Neural progenitor cell (in vitro differentiated cells): ENCODE data around the gene VIM. TPM values are rescaled to one million over a fixed set of nuclear protein-coding genes. Genes with fewer than 3 reads are reported as not detected.

ENCODE experiments used
- DNase-seq: peaks from one replicate; pipeline ENCODE4 v3.0.0-alpha.2; 2016; ENCODE audit warnings: low spot score
- H2AFZ ChIP-seq: fragments of 200-600 bp; sonication (generic); replicated peaks from 2 replicates; pipeline ENCODE4 v1.6.1; 2016; ENCODE audit warnings: antibody characterized with exemption
- H3F3A ChIP-seq: fragments of 200-600 bp; sonication (generic); 2 replicates; pipeline ENCODE4 v1.6.1; 2016; ENCODE audit warnings: antibody characterized with exemption, low read depth
- H3K27ac ChIP-seq: fragments of 200-600 bp; sonication (generic); 2 replicates; pipeline ENCODE4 v1.5.1; 2016; ENCODE audit warnings: mild to moderate bottlenecking
- H3K27me3 ChIP-seq: fragments of 200-600 bp; sonication (generic); 2 replicates; pipeline ENCODE4 v1.6.1; 2016; ENCODE audit warnings: mild to moderate bottlenecking, moderate library complexity
- H3K36me3 ChIP-seq: fragments of 200-600 bp; sonication (generic); 2 replicates; pipeline ENCODE4 v1.5.1; 2016
- H3K4me1 ChIP-seq: fragments of 200-600 bp; sonication (generic); 2 replicates; pipeline ENCODE4 v1.6.1; 2016; ENCODE audit warnings: mixed run types
- H3K4me2 ChIP-seq: fragments of 200-600 bp; sonication (generic); 2 replicates; pipeline ENCODE4 v1.6.1; 2016
- H3K4me3 ChIP-seq: fragments of 200-600 bp; sonication (generic); 2 replicates; pipeline ENCODE4 v1.5.1; 2016
- H3K79me2 ChIP-seq: fragments of 200-600 bp; sonication (generic); 2 replicates; pipeline ENCODE4 v1.6.1; 2016; ENCODE audit warnings: low read depth
- H3K9ac ChIP-seq: fragments of 200-600 bp; sonication (generic); 2 replicates; pipeline ENCODE4 v1.6.1; 2016
- H3K9me3 ChIP-seq: fragments of 200-600 bp; sonication (generic); 2 replicates; pipeline ENCODE4 v1.5.1; 2016; ENCODE audit warnings: low read depth
- H4K20me1 ChIP-seq: fragments of 200-600 bp; sonication (generic); 2 replicates; pipeline ENCODE4 v1.6.1; 2016; ENCODE audit warnings: low read depth
- H3K27ac Mint-ChIP-seq: 3 replicates; pipeline ENCODE4 v1.8.0; 2021; ENCODE audit warnings: mixed read lengths
- H3K27me3 Mint-ChIP-seq: 2 replicates; pipeline ENCODE4 v1.8.0; 2022; ENCODE audit warnings: low read depth, mild to moderate bottlenecking, inconsistent platforms, moderate library complexity, mixed read lengths; ENCODE audit not compliant: insufficient read depth
- H3K36me3 Mint-ChIP-seq: 3 replicates; pipeline ENCODE4 v1.8.0; 2021; ENCODE audit warnings: mixed read lengths
- H3K4me1 Mint-ChIP-seq: 3 replicates; pipeline ENCODE4 v1.8.0; 2021; ENCODE audit warnings: mixed read lengths
- H3K4me3 Mint-ChIP-seq: 3 replicates; pipeline ENCODE4 v1.8.0; 2021; ENCODE audit warnings: mild to moderate bottlenecking, moderate library complexity, mixed read lengths
- H3K9me3 Mint-ChIP-seq: 3 replicates; pipeline ENCODE4 v1.8.0; 2020; ENCODE audit warnings: mixed read lengths
- EZH2 ChIP-seq: fragments of 200-600 bp; sonication (generic); IDR thresholded peaks from 2 replicates; pipeline ENCODE4 v1.6.1; 2017; ENCODE audit warnings: antibody characterized with exemption, mild to moderate bottlenecking, moderate library complexity
- EZH2phosphoT487 ChIP-seq: fragments of 200-600 bp; sonication (generic); IDR thresholded peaks from 2 replicates; pipeline ENCODE4 v1.6.1; 2017; ENCODE audit warnings: antibody characterized with exemption
- total RNA-seq: library from RNA; depleted of rRNA; stranded (reverse); fragments of >200 nt; gene quantifications from 2 replicates; pipeline ENCODE4 v1.2.3, GENCODE V29; 2015; ENCODE audit warnings: low replicate concordance
- TF ChIP-seq, protein P1 (sequence below): fragments of 200-600 bp; sonication (generic); IDR thresholded peaks from 2 replicates; pipeline ENCODE4 v1.5.1; 2017; ENCODE audit warnings: antibody characterized with exemption, mild to moderate bottlenecking

Gene VIM
- total RNA-seq, 1 donor from 2014 or later = 727 TPM

DNA sequence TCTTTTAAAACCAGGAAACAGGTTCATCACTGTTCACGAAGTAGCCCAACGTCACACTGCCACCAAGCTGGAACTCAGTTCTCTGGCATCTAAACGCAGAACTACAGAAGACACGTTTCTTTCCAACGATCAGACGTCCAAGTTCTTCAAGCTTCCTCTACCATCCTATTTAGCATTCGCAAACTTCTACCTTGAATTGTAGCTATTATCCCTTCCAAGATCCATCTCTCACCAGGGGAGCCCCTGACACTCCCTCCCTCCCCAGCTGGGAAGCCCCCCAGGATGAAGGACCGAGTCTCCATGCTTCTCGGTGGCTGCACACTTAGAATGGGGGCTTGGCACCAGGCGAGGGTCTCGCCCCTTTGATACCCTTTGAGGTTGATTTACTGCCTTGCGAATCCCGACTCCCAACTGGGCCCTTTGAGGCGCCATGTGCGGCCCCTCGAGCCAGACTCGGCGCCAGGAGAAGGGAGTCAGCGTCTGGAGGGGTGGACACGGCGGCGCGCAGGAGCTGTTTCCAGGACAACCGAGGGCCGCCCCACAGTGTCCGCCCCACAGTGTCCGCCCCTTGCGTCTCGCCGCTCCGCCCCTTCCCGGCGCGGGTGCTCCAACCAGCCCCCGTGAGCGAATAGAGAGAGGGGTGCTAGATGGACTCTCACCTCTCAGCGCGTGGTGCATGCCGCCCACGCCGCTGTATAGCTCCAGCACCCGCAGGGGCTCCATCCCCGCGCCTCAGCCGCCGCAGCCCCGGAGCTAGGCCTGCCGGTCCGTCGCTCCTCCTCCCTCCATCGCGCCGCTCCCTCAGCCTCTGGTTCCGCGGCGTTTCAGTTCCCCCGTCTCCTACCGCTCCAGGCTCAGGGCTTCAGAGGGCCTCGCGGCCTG lies 26.9 kb upstream of the VIM start, which contains the start of gene TRDMT1:
TRDMT1 (minus strand) TSS at position 761 of the 882 bp plus-strand sequence; CDS start at position 723, 38 bp downstream.
- no peaks in the 10 kb centered on the region for H4K20me1 ChIP-seq
- peak within 1 kb of the TSS; percentile 100 for H3K27ac Mint-ChIP-seq
- H3K9ac ChIP-seq = peak within 1 kb of the TSS; percentile 79
- peaks cover 2% of the 10 kb centered on the region for H3K36me3 Mint-ChIP-seq
- DNase-seq = peak; percentile 98
- H3K4me2 ChIP-seq = peak within 1 kb of the TSS; percentile 95
- peaks cover 46% of the 10 kb centered on the region for H3K79me2 ChIP-seq
- peaks cover 47% of the 10 kb centered on the region for H3K4me1 Mint-ChIP-seq
- H3K4me3 Mint-ChIP-seq = peak within 1 kb of the TSS; percentile 93
- no peaks in the 10 kb centered on the region for H3K27me3 Mint-ChIP-seq
- peaks cover 35% of the 10 kb centered on the region for H3K4me1 ChIP-seq
- H3K9me3 ChIP-seq = no peaks in the 10 kb centered on the region
- H3K27ac ChIP-seq = peak within 1 kb of the TSS; percentile 97
- H3K4me3 ChIP-seq = peak within 1 kb of the TSS; percentile 77
- H3K9me3 Mint-ChIP-seq = peaks cover 4% of the 10 kb centered on the region
- H3K36me3 ChIP-seq = no peaks in the 10 kb centered on the region
- H3F3A ChIP-seq = peaks cover 34% of the 10 kb centered on the region
- TF ChIP-seq, protein P1, sequence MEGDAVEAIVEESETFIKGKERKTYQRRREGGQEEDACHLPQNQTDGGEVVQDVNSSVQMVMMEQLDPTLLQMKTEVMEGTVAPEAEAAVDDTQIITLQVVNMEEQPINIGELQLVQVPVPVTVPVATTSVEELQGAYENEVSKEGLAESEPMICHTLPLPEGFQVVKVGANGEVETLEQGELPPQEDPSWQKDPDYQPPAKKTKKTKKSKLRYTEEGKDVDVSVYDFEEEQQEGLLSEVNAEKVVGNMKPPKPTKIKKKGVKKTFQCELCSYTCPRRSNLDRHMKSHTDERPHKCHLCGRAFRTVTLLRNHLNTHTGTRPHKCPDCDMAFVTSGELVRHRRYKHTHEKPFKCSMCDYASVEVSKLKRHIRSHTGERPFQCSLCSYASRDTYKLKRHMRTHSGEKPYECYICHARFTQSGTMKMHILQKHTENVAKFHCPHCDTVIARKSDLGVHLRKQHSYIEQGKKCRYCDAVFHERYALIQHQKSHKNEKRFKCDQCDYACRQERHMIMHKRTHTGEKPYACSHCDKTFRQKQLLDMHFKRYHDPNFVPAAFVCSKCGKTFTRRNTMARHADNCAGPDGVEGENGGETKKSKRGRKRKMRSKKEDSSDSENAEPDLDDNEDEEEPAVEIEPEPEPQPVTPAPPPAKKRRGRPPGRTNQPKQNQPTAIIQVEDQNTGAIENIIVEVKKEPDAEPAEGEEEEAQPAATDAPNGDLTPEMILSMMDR = no peak
- TF ChIP-seq EZH2 = peak; percentile 27
- peak; percentile 39 for TF ChIP-seq EZH2phosphoT487
- peak within 1 kb of the TSS; percentile 93 for H2AFZ ChIP-seq
- no peaks in the 10 kb centered on the region for H3K27me3 ChIP-seq

DNA sequence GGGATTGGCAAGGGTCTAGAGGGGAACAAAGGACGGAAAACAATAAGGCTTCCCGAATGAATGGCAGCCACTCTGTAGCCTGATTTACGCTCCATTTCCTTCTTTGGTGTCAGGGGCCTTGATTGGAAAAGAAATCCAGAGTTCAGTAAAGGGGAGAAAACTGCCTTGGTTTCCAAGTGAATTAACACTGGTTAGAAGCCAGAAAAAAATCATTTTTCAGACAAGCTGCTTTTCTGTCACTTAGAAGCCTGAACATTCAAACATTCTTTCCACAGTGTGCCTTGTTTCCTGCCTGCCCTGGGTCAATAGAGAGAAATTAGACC lies 26.3 kb upstream of the VIM start:
- DNase-seq = no peak
- Histone ChIP-seq H2AFZ (peak overlapping the region; percentile 93), H3K9me3 (no peaks in the 10 kb centered on the region), H3F3A (peaks cover 34% of the 10 kb centered on the region), H3K9ac (no peak overlapping the region), H3K27me3 (no peaks in the 10 kb centered on the region), H3K4me1 (peaks cover 35% of the 10 kb centered on the region), H3K4me2 (peak overlapping the region; percentile 95), H4K20me1 (no peaks in the 10 kb centered on the region), H3K4me3 (peak overlapping the region; percentile 77), H3K36me3 (no peaks in the 10 kb centered on the region), H3K27ac (peak overlapping the region; percentile 97), H3K79me2 (peaks cover 40% of the 10 kb centered on the region)
- TF ChIP-seq, protein P1 = no peak
- no peak for TF ChIP-seq EZH2
- TF ChIP-seq EZH2phosphoT487 = no peak
- no peaks in the 10 kb centered on the region for H3K27me3 Mint-ChIP-seq
- H3K27ac Mint-ChIP-seq = peak overlapping the region; percentile 100
- peaks cover 2% of the 10 kb centered on the region for H3K36me3 Mint-ChIP-seq
- peaks cover 52% of the 10 kb centered on the region for H3K4me1 Mint-ChIP-seq
- H3K9me3 Mint-ChIP-seq = peaks cover 4% of the 10 kb centered on the region
- H3K4me3 Mint-ChIP-seq = peak overlapping the region; percentile 93

DNA sequence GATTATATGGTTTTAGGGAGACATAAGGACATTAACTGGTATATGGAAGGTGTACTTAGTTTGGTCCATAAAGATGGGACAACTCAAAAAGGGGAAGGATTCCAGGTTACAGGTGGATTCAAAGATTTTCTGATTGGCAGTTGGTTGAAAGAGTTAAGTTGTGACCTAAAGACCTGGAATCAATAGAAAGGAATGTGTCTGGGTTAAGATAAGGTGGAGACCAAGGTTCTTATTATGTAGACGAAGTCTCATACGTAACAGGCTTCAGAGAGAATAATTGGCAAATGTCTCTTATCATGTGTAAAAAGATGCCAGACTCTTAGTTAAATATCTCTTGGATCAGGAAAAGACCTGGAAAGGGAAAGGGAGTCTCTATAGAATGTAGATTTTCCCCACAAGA lies 25.5 kb upstream of the VIM start:
- Histone ChIP-seq H3K9me3 (no peaks in the 10 kb centered on the region), H3K27ac (peak overlapping the region; percentile 97), H3K4me1 (peaks cover 35% of the 10 kb centered on the region), H3F3A (peaks cover 34% of the 10 kb centered on the region), H3K4me3 (peak overlapping the region; percentile 77), H3K4me2 (peak overlapping the region; percentile 95), H3K36me3 (no peaks in the 10 kb centered on the region), H3K27me3 (no peaks in the 10 kb centered on the region), H3K9ac (no peak overlapping the region), H2AFZ (no peak overlapping the region), H3K79me2 (peaks cover 32% of the 10 kb centered on the region), H4K20me1 (no peaks in the 10 kb centered on the region)
- TF ChIP-seq, protein P1 = no peak
- TF ChIP-seq EZH2 (no peak), EZH2phosphoT487 (no peak)
- Mint-ChIP-seq H3K27me3 (no peaks in the 10 kb centered on the region), H3K4me1 (peaks cover 54% of the 10 kb centered on the region), H3K36me3 (no peaks in the 10 kb centered on the region), H3K4me3 (peak overlapping the region; percentile 93), H3K27ac (peak overlapping the region; percentile 100), H3K9me3 (peaks cover 2% of the 10 kb centered on the region)
- no peak for DNase-seq
